Stimulated activated CD4-positive, alpha-beta T cell treated with anti-CD3 and anti-CD28 coated beads, Interleukin-4, amount 100 ng/mL, for 24 hours (primary cell): Measurements from ENCODE around the gene CHMP4A.
"Not testable (repeated sequence)": the region's sequence is repeated elsewhere in the genome, so short reads cannot be mapped to it uniquely, and the experiment has no call there.

Experiments used
- DNase-seq: peaks from one replicate; pipeline ENCODE4 v3.0.0-alpha.2; 2020

Gene CHMP4A

DNA sequence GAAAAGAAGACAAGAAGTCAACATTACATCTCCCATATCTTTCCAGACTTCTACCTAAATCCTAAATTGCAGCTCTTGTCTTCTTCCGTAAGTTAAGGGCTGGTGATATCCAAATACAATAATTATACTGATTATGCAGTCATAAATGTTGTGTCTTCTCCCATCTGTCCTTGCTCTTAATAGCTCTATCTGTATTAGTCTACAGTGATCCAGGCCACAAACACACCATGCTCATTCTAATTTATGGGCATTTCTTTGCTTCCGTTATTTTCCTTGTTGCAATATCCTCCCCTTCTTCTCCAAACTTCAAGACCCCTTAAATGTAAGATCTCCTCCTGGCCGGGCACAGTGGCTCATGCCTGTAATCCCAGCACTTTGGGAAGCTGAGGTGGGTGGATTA lies 6.2 kb upstream of the CHMP4A start:
- no peak for DNase-seq

DNA sequence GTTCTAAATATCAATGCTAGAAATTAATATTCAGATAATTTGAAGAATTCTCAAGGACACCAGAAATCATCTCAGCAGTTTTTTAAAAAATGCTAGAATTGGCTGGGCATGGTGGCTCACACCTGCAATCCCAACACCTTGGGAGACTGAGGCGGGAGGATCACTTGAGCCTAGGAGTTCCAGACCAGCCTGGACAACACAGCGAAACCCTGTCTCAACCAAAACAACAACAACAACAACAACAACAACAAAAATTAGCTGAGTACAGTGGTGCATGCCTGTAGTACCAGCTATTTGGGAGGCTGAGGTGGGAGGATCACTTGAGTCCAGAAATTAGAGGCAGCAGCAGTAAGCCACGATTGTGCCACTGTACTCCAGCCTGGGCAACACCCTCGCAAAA lies 5.8 kb upstream of the CHMP4A start:
- no peak for DNase-seq

DNA sequence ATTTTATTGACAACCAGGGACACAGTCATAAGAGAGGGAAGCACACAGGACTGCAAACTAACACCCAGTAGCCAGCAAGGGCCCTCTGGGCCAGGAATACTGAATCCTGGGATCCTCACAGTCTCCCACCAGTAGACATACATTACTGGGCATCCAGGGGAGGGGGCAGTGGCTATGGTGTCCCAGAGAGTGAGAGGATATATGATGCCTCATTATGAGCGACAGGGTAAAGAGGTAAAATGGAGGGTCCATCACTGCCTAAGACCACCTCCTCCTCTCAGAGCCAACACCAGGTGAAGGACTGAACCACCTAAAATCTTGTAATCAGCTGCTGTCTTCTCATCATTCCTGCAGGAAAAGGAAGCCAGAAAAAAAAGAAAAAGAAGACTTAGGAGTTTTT lies 3.6 kb upstream of the CHMP4A start:
- not testable (repeated sequence) for DNase-seq

DNA sequence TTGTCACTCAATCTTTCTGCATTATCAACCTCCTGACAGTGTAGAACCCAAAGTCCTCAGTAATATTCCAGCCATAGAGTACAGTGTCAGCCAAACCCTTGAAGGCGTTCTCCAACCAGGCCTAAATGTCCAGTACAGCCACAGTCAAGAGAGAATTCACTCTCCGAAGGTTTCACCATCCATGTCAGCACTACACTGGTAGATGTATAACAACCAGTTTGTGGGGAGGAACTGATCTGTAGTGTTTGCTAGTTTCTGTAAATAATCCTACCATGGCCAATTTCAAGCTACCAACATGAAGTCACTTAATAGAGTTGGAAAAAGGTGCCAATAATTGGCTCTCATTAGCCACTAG lies 3.0 kb upstream of the CHMP4A start:
- no peak for DNase-seq

DNA sequence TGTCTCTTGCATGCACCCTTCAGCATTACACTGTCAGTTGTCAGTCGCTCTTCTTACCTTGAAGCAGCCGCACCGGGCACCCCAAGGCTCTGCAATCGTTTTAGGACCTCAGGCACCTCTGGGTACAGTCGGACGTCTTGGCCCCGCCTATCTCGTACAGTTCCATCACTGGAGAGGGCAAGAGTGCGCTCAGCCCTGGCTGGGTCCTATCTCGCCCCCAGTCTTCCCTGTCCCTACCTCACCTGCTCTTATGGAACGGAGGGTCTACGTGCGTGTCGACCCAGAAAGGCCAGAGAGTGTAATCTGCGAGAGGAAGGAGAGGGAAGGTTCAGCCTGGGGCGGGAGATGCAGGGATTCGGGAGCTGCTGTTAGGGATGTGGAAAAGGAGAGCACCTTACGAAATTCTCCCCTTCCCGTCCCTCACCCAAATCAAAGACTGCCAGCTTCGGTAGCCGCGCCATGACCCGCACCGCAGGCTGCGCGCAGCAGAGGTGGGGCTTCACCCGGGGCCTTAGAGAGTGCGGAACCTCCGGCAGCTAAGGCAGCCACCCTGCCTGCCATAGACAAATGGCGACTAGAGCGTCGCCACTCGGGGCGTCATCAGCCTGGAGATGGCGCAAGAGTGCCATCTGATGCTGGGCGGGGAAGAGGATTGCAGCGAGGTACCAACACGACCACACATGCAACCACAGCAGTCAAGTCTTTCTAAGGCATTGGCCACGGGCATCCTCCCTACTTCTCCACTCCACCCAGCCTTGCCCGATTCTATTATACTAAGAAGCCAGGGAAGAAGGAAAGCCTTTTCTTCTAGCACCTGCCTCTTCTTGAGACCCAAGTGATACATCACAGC lies 2.4 kb upstream of the CHMP4A start, which contains the start of gene MDP1:
MDP1 (minus strand) TSS at position 572 of the 850 bp plus-strand sequence; CDS start at position 461, 111 bp downstream.
- peak; percentile 84 for DNase-seq

DNA sequence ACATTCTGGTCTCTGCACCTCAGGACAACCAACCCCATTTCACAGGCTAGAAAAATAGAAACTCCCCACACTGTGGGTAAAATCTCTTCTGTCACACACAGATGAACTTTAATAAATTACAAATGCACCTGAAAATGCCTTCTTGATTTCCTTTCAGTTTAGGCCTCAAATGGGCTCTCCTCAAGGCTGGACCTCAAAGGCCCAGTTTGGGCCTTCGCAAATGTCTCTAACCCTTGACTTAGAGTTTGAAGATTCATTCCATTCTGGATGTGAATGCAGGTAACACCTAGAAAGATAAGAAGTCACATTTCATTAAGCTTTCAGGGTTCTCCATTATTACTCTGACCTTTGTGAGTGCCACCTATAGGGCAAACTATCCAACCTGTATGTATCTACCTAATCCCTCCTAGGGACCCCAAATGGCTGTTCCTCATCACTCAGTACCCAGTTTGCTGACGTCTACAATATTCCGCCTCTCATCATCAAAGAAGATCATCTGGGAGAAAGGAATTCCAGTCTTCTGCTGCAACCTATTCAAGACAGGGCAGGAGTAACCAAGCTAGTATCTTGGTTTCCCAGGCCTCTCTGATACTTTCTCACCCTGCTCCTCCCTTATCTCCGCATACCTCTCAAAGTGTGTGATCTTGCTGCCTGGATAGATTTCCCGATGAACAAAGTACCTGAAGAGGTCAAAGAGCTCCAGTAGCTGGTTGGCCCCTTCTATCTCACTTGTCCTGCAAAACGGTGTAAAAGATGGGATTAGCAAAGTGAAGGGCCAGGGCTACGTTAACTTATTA lies 776 bp upstream of the CHMP4A start:
- no peak for DNase-seq

DNA sequence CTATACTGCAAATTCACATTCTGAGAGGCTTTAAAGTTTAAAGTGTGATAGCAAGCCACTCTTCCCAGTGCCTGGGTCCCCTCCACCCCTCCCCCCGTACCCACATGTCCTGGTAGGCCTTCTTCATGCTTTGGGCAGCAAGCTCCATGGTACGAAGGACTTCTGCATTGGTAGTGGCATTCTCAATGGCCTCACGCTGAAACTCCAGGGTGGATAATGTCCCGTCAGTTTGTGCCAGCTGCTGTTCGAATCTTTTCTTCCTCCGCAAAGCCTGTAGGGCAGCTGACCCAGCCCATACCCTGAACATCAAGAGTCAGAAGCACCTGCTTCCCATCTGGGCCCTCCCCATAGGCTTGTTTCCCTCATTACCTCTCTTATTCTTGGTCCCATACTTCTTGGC lies 2.0 kb downstream of the CHMP4A start:
- no peak for DNase-seq

DNA sequence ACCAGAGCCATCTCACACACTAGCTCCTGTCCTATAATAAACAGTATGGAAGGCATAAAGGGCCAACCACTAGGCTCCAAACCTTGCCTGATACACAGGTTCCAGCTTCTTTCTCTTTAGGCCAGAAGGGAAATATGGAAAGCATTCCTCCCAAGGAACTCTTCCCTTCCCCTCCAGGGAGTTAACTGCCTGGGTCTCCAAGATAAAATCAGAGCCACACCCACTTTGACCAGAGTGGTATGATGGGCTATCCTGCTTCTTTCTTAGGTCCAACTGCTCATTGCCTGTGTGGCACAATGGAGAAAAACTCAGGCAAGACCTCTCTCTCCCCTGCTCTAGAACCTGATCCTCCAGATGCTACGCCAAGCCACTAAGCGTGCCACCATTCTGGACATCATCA lies 5.7 kb downstream of the CHMP4A start:
- DNase-seq: no peak

DNA sequence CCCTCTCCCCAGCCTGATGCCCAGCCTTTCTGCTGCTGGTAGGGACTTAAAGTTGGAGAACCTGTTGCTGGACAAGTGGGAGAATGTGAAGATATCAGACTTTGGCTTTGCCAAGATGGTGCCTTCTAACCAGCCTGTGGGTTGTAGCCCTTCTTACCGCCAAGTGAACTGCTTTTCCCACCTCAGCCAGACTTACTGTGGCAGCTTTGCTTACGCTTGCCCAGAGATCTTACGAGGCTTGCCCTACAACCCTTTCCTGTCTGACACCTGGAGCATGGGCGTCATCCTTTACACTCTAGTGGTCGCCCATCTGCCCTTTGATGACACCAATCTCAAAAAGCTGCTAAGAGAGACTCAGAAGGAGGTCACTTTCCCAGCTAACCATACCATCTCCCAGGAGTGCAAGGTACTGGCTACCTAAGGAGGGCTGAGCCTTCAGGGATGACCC lies 6.2 kb downstream of the CHMP4A start:
- no peak for DNase-seq

DNA sequence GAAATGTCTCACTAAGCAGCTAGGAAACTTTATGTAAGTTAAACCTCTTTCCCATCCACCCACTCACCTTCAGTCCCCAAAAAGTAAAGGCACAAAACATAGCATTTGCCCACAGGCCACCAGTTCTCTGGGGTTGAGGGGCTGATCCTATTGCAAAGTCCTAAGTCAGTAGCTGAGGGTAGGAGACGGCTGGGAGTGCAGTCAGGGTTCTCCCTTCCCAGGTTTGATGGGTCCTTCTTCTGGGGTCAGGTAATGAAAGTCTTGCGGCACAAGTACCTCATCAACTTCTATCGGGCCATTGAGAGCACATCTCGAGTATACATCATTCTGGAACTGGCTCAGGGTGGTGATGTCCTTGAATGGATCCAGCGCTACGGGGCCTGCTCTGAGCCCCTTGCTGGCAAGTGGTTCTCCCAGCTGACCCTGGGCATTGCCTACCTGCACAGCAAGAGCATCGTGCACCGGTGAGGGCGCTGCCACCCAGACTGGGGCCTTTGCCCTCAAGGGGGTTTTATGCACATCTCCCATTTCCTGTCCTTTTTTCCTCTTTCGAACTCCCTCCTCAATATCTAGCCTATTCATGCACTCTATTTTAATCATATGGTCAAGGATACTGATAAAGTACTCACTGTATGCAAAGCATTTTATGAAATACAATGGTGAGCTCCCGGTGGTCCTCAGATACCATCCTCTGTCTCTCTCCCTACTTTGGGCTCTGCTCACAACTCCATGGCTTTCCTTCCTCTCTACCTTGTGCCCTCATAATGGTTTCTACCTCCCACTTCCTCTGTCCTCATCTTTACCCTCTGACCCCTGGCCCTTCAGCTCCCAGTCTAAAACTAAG lies 6.8 kb downstream of the CHMP4A start:
- DNase-seq: no peak

DNA sequence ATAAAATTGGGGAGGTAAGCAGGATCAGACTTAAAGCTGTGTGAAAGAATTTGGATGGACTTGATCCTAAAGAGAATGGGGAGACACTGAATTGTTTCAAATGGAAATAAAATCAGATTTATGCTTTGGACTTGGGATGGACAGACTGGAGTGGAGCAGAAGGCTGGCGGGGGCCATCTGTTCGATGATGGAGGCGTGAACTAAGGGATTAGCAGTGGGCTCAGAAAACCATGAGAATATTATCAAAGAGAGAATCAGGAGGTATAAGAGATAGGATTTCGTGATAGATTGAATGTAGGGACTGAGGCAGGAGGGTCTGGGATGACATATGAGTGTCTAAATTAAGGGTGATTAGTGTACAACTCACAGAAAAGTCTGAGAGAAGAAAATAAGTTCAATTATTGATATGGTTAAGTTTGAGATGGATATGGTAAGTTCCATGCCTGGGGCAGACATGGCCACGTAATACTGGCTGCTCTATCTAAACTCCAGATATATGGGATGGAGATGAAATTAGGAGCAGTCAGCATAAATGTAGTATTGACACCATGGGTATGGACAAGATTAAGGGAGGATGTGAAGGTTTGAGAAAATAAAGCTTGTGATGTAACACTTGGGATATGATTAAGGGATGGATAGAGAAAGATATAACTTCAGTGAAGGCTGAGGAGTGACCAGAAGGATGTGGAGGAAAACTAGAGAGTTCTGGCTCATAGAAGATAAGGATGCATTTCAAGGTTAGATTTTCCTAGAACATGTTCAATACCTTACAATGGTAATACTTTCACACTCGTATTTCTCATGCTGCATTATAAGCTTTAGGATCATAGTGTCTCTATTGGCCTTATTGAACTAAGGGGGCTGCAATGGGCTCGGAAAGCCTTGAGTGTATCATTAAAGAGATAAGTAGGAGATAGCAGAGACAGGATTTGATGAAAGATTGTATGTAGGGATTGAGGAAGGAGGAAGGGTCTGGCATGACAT lies 8.8 kb downstream of the CHMP4A start:
- no peak for DNase-seq

DNA sequence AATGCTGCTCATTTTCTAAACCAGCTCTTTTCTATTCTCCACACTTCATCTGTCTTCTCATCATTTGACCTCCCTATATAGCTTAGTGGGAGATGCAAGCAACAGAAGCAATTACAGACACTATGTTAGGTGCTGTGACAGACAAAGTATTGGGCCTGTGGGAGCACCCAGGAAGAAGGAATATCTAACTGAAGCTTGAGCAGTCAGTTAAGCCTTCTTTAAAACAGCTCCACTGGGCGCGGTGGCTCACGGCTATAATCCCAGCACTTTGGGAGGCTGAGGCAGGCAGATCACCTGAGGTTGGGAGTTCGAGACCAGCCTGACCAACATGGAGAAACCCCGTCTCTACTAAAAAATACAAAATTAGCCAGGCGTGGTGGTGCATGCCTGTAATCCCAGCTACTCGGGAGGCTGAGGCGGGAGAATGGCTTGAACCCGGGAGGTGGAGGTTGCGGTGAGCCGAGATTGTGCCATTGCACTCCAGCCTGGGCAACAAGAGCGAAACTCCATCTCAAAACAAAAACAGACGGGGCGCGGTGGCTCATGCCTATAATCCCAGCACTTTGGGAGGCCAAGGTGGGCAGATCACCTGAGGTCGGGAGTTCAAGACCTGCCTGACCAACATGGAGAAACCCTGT lies 9.9 kb downstream of the CHMP4A start:
- not testable (repeated sequence) for DNase-seq

DNA sequence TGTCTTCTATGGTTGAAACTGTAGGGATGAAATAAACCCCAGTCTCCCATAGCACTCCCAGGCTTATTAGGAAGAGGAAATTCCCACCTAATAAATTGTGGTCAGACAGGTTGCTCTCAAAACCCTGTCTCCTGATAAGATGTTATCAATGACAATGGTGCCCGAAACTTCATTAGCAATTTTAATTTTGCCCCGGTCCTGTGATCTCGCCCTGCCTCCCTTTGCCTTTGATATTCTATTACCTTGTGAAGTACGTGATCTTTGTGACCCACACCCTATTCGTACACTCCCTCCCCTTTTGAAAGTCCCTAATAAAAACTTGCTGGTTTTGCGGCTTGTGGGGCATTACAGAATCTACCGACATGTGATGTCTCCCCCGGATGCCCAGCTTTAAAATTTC lies 10.8 kb downstream of the CHMP4A start:
- not testable (repeated sequence) for DNase-seq

DNA sequence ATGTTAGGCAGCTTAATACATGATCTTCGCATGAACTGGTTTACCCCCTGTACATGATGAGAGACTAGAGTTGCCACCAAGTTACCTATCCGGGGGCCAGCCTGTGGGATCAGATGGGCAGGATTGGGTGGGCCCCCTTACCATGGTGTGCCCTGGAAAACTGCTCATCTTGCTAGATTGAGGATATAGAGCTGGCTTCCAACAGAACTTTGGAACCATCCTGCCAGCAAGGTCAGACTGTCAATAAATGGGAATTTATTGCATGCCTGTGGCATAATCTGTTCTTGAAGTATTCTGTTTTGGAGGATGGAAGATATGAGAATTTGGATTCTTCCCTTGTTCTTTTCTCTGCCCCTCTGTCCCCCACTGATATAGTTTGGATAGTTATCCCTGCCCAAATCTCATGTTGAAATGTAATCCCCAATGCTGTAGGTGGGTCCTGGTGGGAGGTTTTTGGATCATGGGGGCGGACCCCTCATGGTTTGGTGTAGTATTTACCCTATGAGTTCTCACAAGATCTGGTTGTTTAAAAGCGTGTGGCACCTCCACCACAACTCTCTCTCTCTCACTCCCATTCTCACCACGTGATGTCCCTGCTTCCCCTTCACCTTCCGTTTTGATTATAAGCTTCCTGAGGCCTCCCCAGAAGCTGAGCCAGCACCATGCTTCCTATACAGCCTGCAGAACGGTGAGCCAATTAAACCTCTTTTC lies 14.3 kb downstream of the CHMP4A start:
- DNase-seq: no peak

DNA sequence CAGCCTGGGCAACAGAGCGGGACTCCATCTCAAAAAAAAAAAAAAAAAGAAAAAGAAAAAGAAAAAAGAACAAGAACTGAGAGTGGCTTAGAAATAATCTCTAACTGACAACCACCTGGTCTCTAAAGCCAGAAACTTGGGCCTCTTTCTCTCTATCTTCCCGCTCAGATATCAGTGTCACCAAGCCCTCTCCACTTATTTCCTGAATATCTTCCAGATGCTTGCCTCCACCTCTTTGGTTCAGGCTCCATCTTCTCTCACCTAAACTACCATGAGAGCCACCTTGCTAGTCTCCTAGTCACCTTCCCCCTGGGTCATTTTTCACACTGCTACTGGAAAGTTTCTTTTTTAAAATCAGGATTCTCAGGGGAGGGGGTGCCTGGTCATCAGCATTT lies 16.2 kb downstream of the CHMP4A start:
- DNase-seq: no peak

DNA sequence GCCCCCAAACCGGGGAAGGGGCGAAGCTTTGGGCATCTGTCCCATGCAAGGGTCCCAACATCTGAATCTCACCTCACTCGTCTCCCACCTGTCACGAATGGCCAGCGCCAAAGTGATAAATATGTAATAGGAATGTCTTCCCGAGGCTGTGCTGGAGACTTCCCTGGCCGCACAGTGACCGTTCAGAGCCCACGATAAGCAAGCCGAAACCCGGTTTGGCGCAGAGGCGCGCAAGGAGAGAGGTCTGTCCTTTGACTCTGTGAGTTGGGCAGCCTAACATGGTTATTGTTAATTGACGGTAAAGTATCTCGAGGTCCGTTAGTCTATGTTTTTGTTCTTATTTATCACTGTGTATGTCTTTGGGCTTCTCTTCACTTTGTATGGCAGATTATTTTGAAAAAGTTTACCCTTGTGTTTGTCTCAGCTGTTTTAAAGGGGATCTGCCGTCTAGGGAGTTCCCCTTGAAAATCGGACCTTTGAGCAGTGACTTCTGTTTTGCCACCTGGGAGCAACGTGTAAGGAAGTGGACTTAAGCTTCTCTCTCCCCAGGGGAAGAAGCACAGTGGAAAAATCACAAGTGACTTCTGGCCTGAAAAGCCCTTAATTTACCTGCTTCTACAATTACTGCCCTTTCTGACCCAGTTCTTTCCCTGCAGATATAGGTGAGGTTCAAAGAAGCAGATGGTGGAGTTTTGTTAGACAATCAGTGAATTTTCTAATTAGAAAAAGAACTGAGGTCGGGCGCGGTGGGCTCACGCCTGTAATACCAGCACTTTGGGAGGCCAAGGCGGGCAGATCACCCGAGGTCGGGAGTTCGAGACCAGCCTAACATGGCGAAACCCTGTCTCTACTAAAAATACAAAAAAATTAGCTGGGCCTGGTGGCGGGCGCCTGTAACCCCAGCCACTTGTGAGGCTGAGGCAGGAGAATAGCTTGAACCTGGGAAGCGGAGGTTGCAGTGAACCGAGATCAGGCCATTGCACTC lies 16.9 kb downstream of the CHMP4A start:
- DNase-seq: no peak

DNA sequence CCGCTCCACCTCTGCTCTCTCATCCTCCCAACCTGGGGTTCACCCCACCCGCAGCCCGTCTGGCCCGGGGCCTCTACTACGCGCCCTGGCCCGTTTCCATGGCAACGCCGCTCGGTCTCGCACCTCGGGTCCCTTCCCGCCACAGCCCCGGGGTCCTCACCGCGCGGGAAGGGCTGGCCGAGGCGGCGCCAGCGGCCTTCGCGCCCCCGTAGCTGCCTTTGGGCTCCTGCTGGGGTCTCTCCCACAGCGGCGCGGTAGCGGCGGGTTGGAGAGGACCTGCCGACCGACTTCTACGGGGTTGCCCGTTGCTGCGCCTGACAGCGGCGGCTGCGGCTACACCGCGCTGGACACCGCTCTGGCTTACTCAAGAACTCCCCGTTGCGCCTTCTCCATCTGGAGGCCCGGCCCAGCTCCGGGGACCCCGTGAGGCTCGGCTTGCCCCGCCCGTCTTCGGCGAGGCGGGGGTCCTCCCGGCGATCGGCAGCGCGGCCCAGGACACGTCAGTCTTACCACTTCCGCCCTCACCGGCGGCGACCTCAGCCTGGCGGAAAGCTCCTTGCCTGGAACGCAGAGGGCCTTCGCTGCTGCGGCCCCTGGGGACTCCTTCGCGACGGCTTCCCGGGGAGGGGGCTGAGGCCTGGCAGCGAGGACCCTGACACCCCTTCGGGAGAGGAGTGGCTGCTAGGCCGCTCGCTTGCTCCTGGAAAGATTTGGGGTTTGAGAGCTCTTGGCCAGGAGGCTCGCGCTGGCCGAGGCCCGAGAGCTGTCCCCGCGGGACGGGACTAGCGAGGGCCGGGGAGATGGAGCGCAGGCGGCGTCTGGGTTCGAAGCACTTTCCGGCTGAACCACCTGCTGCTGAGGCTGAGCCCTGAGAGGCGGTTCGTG lies 17.9 kb downstream of the CHMP4A start, which contains the start of gene TM9SF1:
TM9SF1 (minus strand) TSS at position 256 of the 885 bp plus-strand sequence. CDS start 422 bp downstream, outside the sequence.
- peak; percentile 88 for DNase-seq

DNA sequence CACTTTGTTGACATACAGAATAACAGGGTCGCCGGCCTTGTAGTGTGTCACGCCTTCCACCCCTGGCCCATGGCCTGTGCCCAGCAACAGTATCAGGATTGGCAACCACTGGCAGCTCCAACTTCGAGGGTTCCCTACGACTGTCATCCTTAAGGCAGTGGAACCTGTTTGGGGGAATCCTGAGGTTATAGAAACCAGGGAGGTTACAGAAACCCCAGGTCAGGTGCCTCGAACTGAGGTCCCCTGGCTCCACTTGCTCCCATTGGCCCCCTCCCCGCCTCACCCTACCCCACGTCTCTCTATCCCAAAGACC lies 18.5 kb downstream of the CHMP4A start:
- no peak for DNase-seq
